ENCODE results near the gene MON2. TPM values are rescaled to one million over a fixed set of nuclear protein-coding genes. Genes with fewer than 3 reads are reported as not detected.

The MON2 gene
- total and polyA plus RNA-seq, 10 of the 15 experiments (the other 5 are each of a cell fraction or from before 2014, with no cell fraction given) = 5.4 to 34.3 (median 23.4) TPM

- RAD21 ChIA-PET (ENCODE audit: unreplicated experiment) = interaction anchor here (0.6 to 1.3 kb wide), 2 partner anchors 8 to 117 kb away, joined by 3 read pairs; no protein-coding TSS in a partner anchor
- no peak for FAIRE-seq
- H3K36me3 ChIP-seq (ENCODE audit: control insufficient read depth in 2 of 2, insufficient read depth in 2 of 2, low read length in 1 of 2) = no peaks in the 10 kb centered on the region
- DNase-seq (ENCODE audit: low read depth, low spot score) = no peak
- no peaks in the 10 kb centered on the region for H3K79me2 ChIP-seq (ENCODE audit: control insufficient read depth, insufficient read depth, low read length)
- CTCF ChIA-PET = interaction anchor here (1.0 to 1.5 kb wide), 6 partner anchors 9 to 156 kb away, joined by 3 to 5 read pairs (median 3); no protein-coding TSS in a partner anchor
- intact Hi-C loops (cut with micrococcal nuclease; ENCODE audit: unreplicated experiment) (loop anchor here (5.0 kb wide), 1 partner anchor 89 kb away; no protein-coding TSS in a partner anchor), in situ Hi-C loops (cut with MboI) (no loop called here)
- H3K27me3 ChIP-seq (replicated peaks in 1 of 2; ENCODE audit: control insufficient read depth in 2 of 2, insufficient read depth in 2 of 2, low read length in 1 of 2) = no peaks in the 10 kb centered on the region
- TF ChIP-seq SIX5 (IDR thresholded peaks at IDR 0.05; ENCODE audit: low read depth, low read length, severe bottlenecking) (no peak), EED (IDR thresholded peaks at IDR 0.05; ENCODE audit: low read depth) (no peak), RB1 (IDR thresholded peaks at IDR 0.05; ENCODE audit: borderline replicate concordance) (no peak)
- 100% methylated on average over 2 of the region's 2 CpGs for WGBS (ENCODE audit: insufficient coverage, insufficient replicate concordance, low lambda C conversion rate, missing lambda C conversion rate)
- no peak for ATAC-seq
- H3K4me2 ChIP-seq (ENCODE audit: control insufficient read depth, insufficient read depth) = no peak overlapping the region
- BruUV-seq (replicated peaks) = no TSS peak
- no peak overlapping the region for H3K9ac ChIP-seq (ENCODE audit: control insufficient read depth, insufficient read depth, low read length)
- peaks cover 9% of the 10 kb centered on the region; the same call in 1 of the 2 replicates for H3K4me1 ChIP-seq (ENCODE audit: control insufficient read depth, insufficient read depth, low read length)
- SMC1A ChIA-PET (ENCODE audit: uncharacterized antibody, unreplicated experiment) = interaction anchor here (1.4 to 1.8 kb wide), 2 partner anchors 40 to 52 kb away, joined by 7 to 8 read pairs; no protein-coding TSS in a partner anchor
- POLR2A ChIA-PET = interaction anchor here (1.2 kb wide), 1 partner anchor 46 kb away, joined by 3 read pairs; no protein-coding TSS in a partner anchor
- H4K20me1 ChIP-seq (ENCODE audit: control insufficient read depth, insufficient read depth) = no peaks in the 10 kb centered on the region
- no peaks in the 10 kb centered on the region; the same call in 1 of the 3 replicates for H3K9me3 ChIP-seq (replicated peaks; ENCODE audit: control insufficient read depth, insufficient read depth, low read length)
- H3K27ac ChIP-seq (ENCODE audit: control insufficient read depth, insufficient read depth) = no peak overlapping the region
- H3K4me3 ChIP-seq = no peak overlapping the region
- H2AFZ ChIP-seq (ENCODE audit: control insufficient read depth, low read depth, low read length) = no peak overlapping the region
These were observed 176.9 kb downstream of the MON2 start for GRCh38 chr12:62643486-62643885.

GRCh38 chr12:62646566-62646965, 179.9 kb downstream of the MON2 start:
- RAD21 ChIA-PET (ENCODE audit: unreplicated experiment) = no interaction called here
- Histone ChIP-seq H2AFZ (ENCODE audit: control insufficient read depth, low read depth, low read length) (no peak overlapping the region), H3K4me1 (ENCODE audit: control insufficient read depth, insufficient read depth, low read length) (peaks cover 9% of the 10 kb centered on the region; the same call in 1 of the 2 replicates), H3K9ac (ENCODE audit: control insufficient read depth, insufficient read depth, low read length) (no peak overlapping the region), H3K4me3 (no peak overlapping the region), H3K36me3 (ENCODE audit: control insufficient read depth in 2 of 2, insufficient read depth in 2 of 2, low read length in 1 of 2) (no peaks in the 10 kb centered on the region), H3K4me2 (ENCODE audit: control insufficient read depth, insufficient read depth) (no peak overlapping the region), H4K20me1 (ENCODE audit: control insufficient read depth, insufficient read depth) (no peaks in the 10 kb centered on the region), H3K27ac (ENCODE audit: control insufficient read depth, insufficient read depth) (no peak overlapping the region), H3K79me2 (ENCODE audit: control insufficient read depth, insufficient read depth, low read length) (no peaks in the 10 kb centered on the region), H3K9me3 (replicated peaks; ENCODE audit: control insufficient read depth, insufficient read depth, low read length) (no peaks in the 10 kb centered on the region; the same call in 1 of the 3 replicates), H3K27me3 (replicated peaks in 1 of 2; ENCODE audit: control insufficient read depth in 2 of 2, insufficient read depth in 2 of 2, low read length in 1 of 2) (no peaks in the 10 kb centered on the region)
- no peak for FAIRE-seq
- in situ Hi-C loops (cut with MboI) (no loop called here), intact Hi-C loops (cut with micrococcal nuclease; ENCODE audit: unreplicated experiment) (no loop called here)
- no peak for ATAC-seq
- TF ChIP-seq NKRF (conservative IDR thresholded peaks at IDR 0.05) = no peak
- 88% methylated on average over 8 of the region's 8 CpGs for WGBS (ENCODE audit: insufficient coverage, insufficient replicate concordance, low lambda C conversion rate, missing lambda C conversion rate)
- POLR2A ChIA-PET = no interaction called here
- no peak for DNase-seq (ENCODE audit: low read depth, low spot score)
- BruUV-seq (replicated peaks) = no TSS peak
- SMC1A ChIA-PET (ENCODE audit: uncharacterized antibody, unreplicated experiment) = interaction anchor here (0.6 kb wide), 1 partner anchor 1499 kb away, joined by 3 read pairs; no protein-coding TSS in a partner anchor
- CTCF ChIA-PET = no interaction called here
